Astrocyte of the spinal cord (primary cell): ENCODE results near the gene WDR72.
"Not testable (repeated sequence)": the region's sequence is repeated elsewhere in the genome, so short reads cannot be mapped to it uniquely, and the experiment has no call there.

Experiments
- DNase-seq: peaks from one replicate; pipeline ENCODE4 v3.0.0; 2011; ENCODE audit warnings: low read depth, low spot score
- H3K4me3 ChIP-seq: 2 replicates; pipeline ENCODE4 v1.5.1; 2011; ENCODE audit warnings: low read depth, mild to moderate bottlenecking, low read length, moderate library complexity
- CTCF ChIP-seq: IDR thresholded peaks from 2 replicates; pipeline ENCODE4 v1.5.1; 2012; ENCODE audit warnings: low read depth, mild to moderate bottlenecking, low read length, inconsistent platforms
- in situ Hi-C: cut with HindIII; loops from 2 replicates; pipeline ENCODE4 v1.10.0; 2017; ENCODE audit warnings: low sequenced_read_pairs

The WDR72 gene

GRCh38 chr15:53786401-53786800 is 26.9 kb upstream of the WDR72 start:
- TF ChIP-seq CTCF = no peak
- in situ Hi-C loops = no loop called here
- no peak overlapping the region for H3K4me3 ChIP-seq
- no peak for DNase-seq

GRCh38 chr15:53785241-53785640 is 25.8 kb upstream of the WDR72 start:
- in situ Hi-C loops, DNase-seq: not testable (repeated sequence)

GRCh38 chr15:53762916-53763315 is 3.5 kb upstream of the WDR72 start:
- in situ Hi-C loops = no loop called here
- no peak for TF ChIP-seq CTCF
- DNase-seq = no peak
- no peak overlapping the region for H3K4me3 ChIP-seq

More at GRCh38 chr15:53785241-53785640, 25.8 kb upstream of the WDR72 start:
- H3K4me3 ChIP-seq = not testable (repeated sequence)

- in situ Hi-C loops = no loop called here
Observed at GRCh38 chr15:53758412-53758811, 1.1 kb downstream of the WDR72 start.

GRCh38 chr15:53757906-53758305 is 1.6 kb downstream of the WDR72 start:
- no peak for DNase-seq
- in situ Hi-C loops = no loop called here
- H3K4me3 ChIP-seq = no peak overlapping the region
- TF ChIP-seq CTCF = no peak

More at GRCh38 chr15:53758412-53758811, 1.1 kb downstream of the WDR72 start:
- no peak overlapping the region for H3K4me3 ChIP-seq
- DNase-seq = no peak
- no peak for TF ChIP-seq CTCF

GRCh38 chr15:53753813-53754212 is 5.7 kb downstream of the WDR72 start:
- in situ Hi-C loops = no loop called here
- no peak overlapping the region for H3K4me3 ChIP-seq
- TF ChIP-seq CTCF = no peak
- no peak for DNase-seq

- in situ Hi-C loops = no loop called here
- DNase-seq = no peak
- TF ChIP-seq CTCF = no peak
- H3K4me3 ChIP-seq = no peak overlapping the region
Observed at GRCh38 chr15:53752406-53752805, 7.1 kb downstream of the WDR72 start.
